WI38 (cell line): ENCODE measurements around the gene VIP.

Experiments used
- H3K4me3 ChIP-seq: 2 replicates; pipeline ENCODE4 v1.5.1; 2011; ENCODE audit warnings: low read depth, mild to moderate bottlenecking, control low read depth, low read length
- CTCF ChIP-seq: IDR thresholded peaks from 2 replicates; pipeline ENCODE4 v1.5.1; 2012; ENCODE audit warnings: low read depth, mild to moderate bottlenecking, control low read depth, low read length

Gene VIP

GRCh38 chr6:152746172-152746553 lies 4.4 kb upstream of the VIP start:
- no peak overlapping the region for H3K4me3 ChIP-seq
- no peak for TF ChIP-seq CTCF

GRCh38 chr6:152748843-152749242 lies 1.8 kb upstream of the VIP start:
- no peak overlapping the region for H3K4me3 ChIP-seq
- no peak for TF ChIP-seq CTCF

- H3K4me3 ChIP-seq = no peak overlapping the region
- TF ChIP-seq CTCF = no peak
Observed at GRCh38 chr6:152749336-152749735, 1.3 kb upstream of the VIP start.

GRCh38 chr6:152765331-152765730 lies 14.7 kb downstream of the VIP start:
- TF ChIP-seq CTCF = no peak
- H3K4me3 ChIP-seq = no peak overlapping the region

- no peak overlapping the region for H3K4me3 ChIP-seq
- no peak for TF ChIP-seq CTCF
Observed at GRCh38 chr6:152769159-152769558, 18.6 kb downstream of the VIP start.

- no peak for TF ChIP-seq CTCF
- no peak overlapping the region for H3K4me3 ChIP-seq
Observed at GRCh38 chr6:152769993-152770392, 19.4 kb downstream of the VIP start.

GRCh38 chr6:152771061-152771687 lies 20.6 kb downstream of the VIP start:
- no peak overlapping the region for H3K4me3 ChIP-seq
- no peak for TF ChIP-seq CTCF
